ENCODE measurements around the gene SART1.

SART1 gene

DNA sequence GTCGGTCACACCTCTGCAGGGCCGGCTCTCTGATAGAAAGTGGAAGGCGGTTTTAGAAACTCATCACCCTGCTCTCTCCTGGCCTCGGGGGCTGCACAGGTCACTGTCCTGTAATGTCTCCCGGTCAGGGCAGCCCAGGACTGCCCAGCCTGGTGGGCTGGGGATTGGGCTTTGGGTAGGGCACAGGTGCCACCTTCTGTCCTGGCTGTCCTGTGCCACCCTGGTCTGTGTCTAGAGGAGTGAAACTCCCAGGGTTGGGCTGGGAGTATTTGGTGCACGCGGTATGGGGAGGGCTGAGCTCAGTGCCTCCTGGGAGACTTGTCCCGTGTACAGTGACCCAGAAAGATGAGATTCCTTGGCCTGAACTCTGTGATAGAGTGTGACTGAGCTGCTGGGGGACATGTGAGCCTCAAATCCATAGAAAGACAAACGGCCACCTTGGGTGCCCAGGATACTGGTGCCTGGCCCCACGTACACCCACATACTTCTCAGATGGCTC, 17.8 kb downstream of the SART1 start:
- Histone ChIP-seq H2BK15ac (ENCODE audit: low read depth, poor library complexity, severe bottlenecking) (no peak overlapping the region), H3K23ac (ENCODE audit: low read length in 2 of 2) (no peak overlapping the region)
- 88% methylated on average over 9 of the region's 10 CpGs for WGBS

DNA sequence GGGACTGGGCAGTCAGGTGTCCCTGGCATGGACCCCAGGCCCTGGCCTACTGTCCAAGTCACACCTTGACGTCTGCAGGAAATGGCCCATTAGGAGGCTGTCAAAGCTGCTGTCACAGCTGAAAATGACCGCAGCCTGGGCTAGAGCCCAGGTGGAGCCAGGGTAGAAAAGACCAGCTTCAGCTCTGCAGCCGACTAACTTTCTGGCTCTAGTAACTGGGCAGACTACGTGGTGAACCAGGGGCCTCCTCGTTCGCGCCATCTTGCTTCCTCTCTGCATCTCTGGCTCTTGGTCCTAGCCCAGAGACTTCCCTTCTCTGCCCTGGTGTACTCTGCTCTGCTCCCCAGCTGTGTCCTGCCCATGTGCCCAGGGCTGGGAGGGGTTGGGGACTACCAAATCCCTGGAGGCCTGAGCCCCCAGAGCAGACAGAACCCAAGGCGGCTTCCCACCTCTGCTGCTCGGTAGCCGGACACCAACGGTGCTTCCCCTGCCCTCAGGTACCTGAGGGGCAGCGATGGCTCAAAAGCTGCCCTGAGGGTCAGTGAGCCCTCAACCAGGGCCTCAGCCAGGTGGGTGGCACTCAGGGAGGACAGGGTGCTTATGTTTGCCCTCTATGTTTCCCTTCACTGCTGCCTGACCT, 19.7 kb downstream of the SART1 start:
- H3K27ac ChIP-seq (ENCODE audit: low read length, poor library complexity, severe bottlenecking): no peak overlapping the region
- peaks cover 37 to 62% of the 10 kb centered on the region in 2 experiments for H3K36me3 ChIP-seq (ENCODE audit: control insufficient read depth in 1 of 2, insufficient read depth in 2 of 2, low read depth in 1 of 2, low read length in 2 of 2)
- H3K9ac ChIP-seq (ENCODE audit: low read length): no peak overlapping the region
- no peak overlapping the region for H3K4ac ChIP-seq (ENCODE audit: low read depth in 1 of 2, low read length in 2 of 2)
- H4K8ac ChIP-seq (ENCODE audit: low read length): no peak overlapping the region
- H3K9me3 ChIP-seq (ENCODE audit: control insufficient read depth, low read length): no peaks in the 10 kb centered on the region
- H3K27me3 ChIP-seq (ENCODE audit: control insufficient read depth in 1 of 2, insufficient read depth in 1 of 2, low read length in 2 of 2): no peaks in the 10 kb centered on the region
- no peak for DNase-seq
- no peak overlapping the region for H3K18ac ChIP-seq (ENCODE audit: low read depth in 1 of 2, low read length in 2 of 2)
- H3K79me1 ChIP-seq (replicated peaks; ENCODE audit: low read length, poor library complexity, severe bottlenecking): no peaks in the 10 kb centered on the region
- no peak overlapping the region for H3K23ac ChIP-seq (ENCODE audit: low read length in 2 of 2)
- no peak overlapping the region for H2BK5ac ChIP-seq (ENCODE audit: low read depth, low read length, poor library complexity, severe bottlenecking)
- H2BK120ac ChIP-seq (ENCODE audit: low read depth, low read length): no peak overlapping the region
- H2AK5ac ChIP-seq (ENCODE audit: low read length, severe bottlenecking): no peak overlapping the region
- no peak overlapping the region for H3K14ac ChIP-seq (ENCODE audit: low read length in 2 of 2)
- no peak overlapping the region for H3K4me3 ChIP-seq (ENCODE audit: insufficient read depth in 1 of 2, low read depth in 1 of 2, low read length in 2 of 2)
- H2AFZ ChIP-seq (ENCODE audit: low read depth, low read length): no peak overlapping the region
- H3K4me2 ChIP-seq (ENCODE audit: low read length, poor library complexity, severe bottlenecking): no peak overlapping the region
- H2BK15ac ChIP-seq (ENCODE audit: low read depth, poor library complexity, severe bottlenecking): no peak overlapping the region
- H4K91ac ChIP-seq (ENCODE audit: low read length): no peak overlapping the region
- no peaks in the 10 kb centered on the region for H3K4me1 ChIP-seq (ENCODE audit: control insufficient read depth, insufficient read depth, low read depth, low read length)
- no peak overlapping the region for H2BK12ac ChIP-seq (ENCODE audit: low read length in 2 of 2)
- WGBS: 92% methylated on average over 12 of the region's 12 CpGs

More for the DNA sequence above, 17.8 kb downstream of the SART1 start:
- Histone ChIP-seq H2BK12ac (ENCODE audit: low read length in 2 of 2) (no peak overlapping the region), H3K9ac (ENCODE audit: low read length) (no peak overlapping the region), H3K18ac (ENCODE audit: low read depth in 1 of 2, low read length in 2 of 2) (no peak overlapping the region), H4K91ac (ENCODE audit: low read length) (no peak overlapping the region), H4K8ac (ENCODE audit: low read length) (no peak overlapping the region), H2AFZ (ENCODE audit: low read depth, low read length) (no peak overlapping the region), H3K27ac (ENCODE audit: low read length, poor library complexity, severe bottlenecking) (no peak overlapping the region), H3K79me1 (replicated peaks; ENCODE audit: low read length, poor library complexity, severe bottlenecking) (no peaks in the 10 kb centered on the region), H3K14ac (ENCODE audit: low read length in 2 of 2) (no peak overlapping the region), H3K4me2 (ENCODE audit: low read length, poor library complexity, severe bottlenecking) (no peak overlapping the region), H3K4me3 (ENCODE audit: insufficient read depth in 1 of 2, low read depth in 1 of 2, low read length in 2 of 2) (no peak overlapping the region), H2BK120ac (ENCODE audit: low read depth, low read length) (no peak overlapping the region), H3K27me3 (ENCODE audit: control insufficient read depth in 1 of 2, insufficient read depth in 1 of 2, low read length in 2 of 2) (no peaks in the 10 kb centered on the region), H3K36me3 (ENCODE audit: control insufficient read depth in 1 of 2, insufficient read depth in 2 of 2, low read depth in 1 of 2, low read length in 2 of 2) (peaks cover 45 to 75% of the 10 kb centered on the region in 2 experiments), H3K4me1 (ENCODE audit: control insufficient read depth, insufficient read depth, low read depth, low read length) (no peaks in the 10 kb centered on the region), H3K9me3 (ENCODE audit: control insufficient read depth, low read length) (no peaks in the 10 kb centered on the region), H3K4ac (ENCODE audit: low read depth in 1 of 2, low read length in 2 of 2) (no peak overlapping the region), H2BK5ac (ENCODE audit: low read depth, low read length, poor library complexity, severe bottlenecking) (no peak overlapping the region), H2AK5ac (ENCODE audit: low read length, severe bottlenecking) (no peak overlapping the region)
- no peak for DNase-seq

DNA sequence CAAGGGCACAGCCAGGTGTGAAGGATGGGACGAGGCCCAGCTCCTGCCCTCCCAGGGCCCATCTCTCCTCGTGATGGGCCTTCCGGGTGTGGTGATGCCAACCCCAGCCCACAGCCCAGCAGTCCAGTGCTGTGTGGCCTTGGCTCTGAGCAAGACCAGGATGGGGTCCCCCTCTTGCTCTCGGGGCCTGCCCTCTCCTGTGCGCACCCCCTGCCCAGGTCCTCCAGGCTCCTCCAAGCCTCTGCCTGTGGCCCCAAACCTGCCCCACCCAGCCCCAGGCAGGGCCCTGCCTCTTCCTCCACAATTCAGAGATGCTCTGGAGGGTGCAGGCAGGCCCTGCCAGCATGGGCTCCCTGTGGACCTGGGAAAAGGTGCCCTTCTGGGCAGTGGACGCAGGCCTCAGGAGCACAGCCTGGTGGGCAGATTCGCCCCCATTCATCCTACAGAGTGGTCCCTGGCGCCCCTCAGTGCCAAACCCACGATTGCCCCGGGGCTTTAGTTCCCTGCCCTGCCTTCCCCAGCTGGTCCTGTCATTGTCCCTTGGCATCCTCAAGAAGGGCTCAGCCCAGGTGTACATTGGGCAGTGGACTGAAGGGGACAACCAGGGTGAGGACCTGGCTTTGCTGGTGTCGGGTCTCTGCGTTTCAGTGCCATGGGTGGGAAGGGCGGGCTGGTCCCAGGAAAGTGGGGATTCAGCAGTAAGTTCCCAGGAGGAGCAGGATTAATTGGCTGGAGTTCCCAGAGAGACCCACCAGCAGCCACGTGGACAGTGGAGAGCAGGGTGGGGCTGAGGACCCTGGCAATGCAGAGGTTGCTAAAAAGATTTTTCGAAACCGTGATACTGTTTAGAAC, 20.7 kb downstream of the SART1 start:
- H3K36me3 ChIP-seq (ENCODE audit: control insufficient read depth in 1 of 2, insufficient read depth in 2 of 2, low read depth in 1 of 2, low read length in 2 of 2): peaks cover 28 to 52% of the 10 kb centered on the region in 2 experiments
- no peak for DNase-seq
- H3K4me2 ChIP-seq (ENCODE audit: low read length, poor library complexity, severe bottlenecking): no peak overlapping the region
- H3K4me1 ChIP-seq (ENCODE audit: control insufficient read depth, insufficient read depth, low read depth, low read length): no peaks in the 10 kb centered on the region
- no peak overlapping the region for H3K14ac ChIP-seq (ENCODE audit: low read length in 2 of 2)
- no peak overlapping the region for H3K9ac ChIP-seq (ENCODE audit: low read length)
- H4K8ac ChIP-seq (ENCODE audit: low read length): no peak overlapping the region
- no peak overlapping the region for H2AFZ ChIP-seq (ENCODE audit: low read depth, low read length)
- no peak overlapping the region for H3K18ac ChIP-seq (ENCODE audit: low read depth in 1 of 2, low read length in 2 of 2)
- no peak overlapping the region for H2BK12ac ChIP-seq (ENCODE audit: low read length in 2 of 2)
- H2BK15ac ChIP-seq (ENCODE audit: low read depth, poor library complexity, severe bottlenecking): no peak overlapping the region
- 90% methylated on average over 13 of the region's 16 CpGs for WGBS
- H3K23ac ChIP-seq (ENCODE audit: low read length in 2 of 2): no peak overlapping the region
- no peak overlapping the region for H3K4ac ChIP-seq (ENCODE audit: low read depth in 1 of 2, low read length in 2 of 2)
- H3K4me3 ChIP-seq (ENCODE audit: insufficient read depth in 1 of 2, low read depth in 1 of 2, low read length in 2 of 2): no peak overlapping the region
- no peaks in the 10 kb centered on the region for H3K79me1 ChIP-seq (replicated peaks; ENCODE audit: low read length, poor library complexity, severe bottlenecking)
- H2BK120ac ChIP-seq (ENCODE audit: low read depth, low read length): no peak overlapping the region
- no peak overlapping the region for H3K27ac ChIP-seq (ENCODE audit: low read length, poor library complexity, severe bottlenecking)
- H2BK5ac ChIP-seq (ENCODE audit: low read depth, low read length, poor library complexity, severe bottlenecking): no peak overlapping the region
- H3K27me3 ChIP-seq (ENCODE audit: control insufficient read depth in 1 of 2, insufficient read depth in 1 of 2, low read length in 2 of 2): no peaks in the 10 kb centered on the region
- no peak overlapping the region for H2AK5ac ChIP-seq (ENCODE audit: low read length, severe bottlenecking)
- no peaks in the 10 kb centered on the region for H3K9me3 ChIP-seq (ENCODE audit: control insufficient read depth, low read length)
- peak overlapping the region; percentile 18 for H4K91ac ChIP-seq (ENCODE audit: low read length)

DNA sequence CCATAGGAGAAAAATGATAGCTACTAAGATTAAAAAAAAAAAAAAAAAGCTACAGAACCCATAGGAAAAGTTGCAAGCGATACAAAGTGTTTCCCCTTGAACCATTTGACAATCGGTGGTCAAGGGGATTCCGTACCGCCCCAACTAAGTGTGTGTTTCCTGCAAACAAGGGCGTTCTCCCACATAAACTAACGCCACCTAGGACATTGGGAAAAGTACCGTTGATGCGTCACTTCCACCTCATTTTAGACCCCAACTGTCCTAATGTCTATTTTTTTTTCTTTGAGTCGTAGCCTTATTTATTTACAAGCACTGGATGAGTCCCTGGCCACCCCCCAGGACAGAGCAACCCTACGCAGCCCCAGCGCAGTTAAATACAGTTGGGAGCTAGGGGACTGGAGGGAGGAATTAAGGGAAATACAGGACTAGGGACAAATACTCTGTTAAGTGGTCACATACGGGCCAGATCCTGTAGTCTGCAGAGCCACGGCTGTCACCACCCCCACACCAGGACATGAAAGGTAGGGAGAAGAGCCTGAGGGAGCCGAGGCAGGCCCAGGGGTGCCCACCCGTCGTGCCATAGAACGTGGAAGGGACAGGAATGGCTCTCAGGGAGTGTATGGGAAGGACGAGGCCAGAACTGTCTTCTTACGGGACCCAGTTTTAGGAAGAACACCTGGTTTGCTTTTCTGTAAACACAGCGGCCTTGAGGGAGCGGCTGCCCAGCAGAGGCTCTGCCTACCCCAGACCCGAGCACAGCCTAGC, 21.5 kb downstream of the SART1 start:
- no peak overlapping the region for H2BK15ac ChIP-seq (ENCODE audit: low read depth, poor library complexity, severe bottlenecking)
- H4K8ac ChIP-seq (ENCODE audit: low read length): no peak overlapping the region
- no peak overlapping the region for H2BK120ac ChIP-seq (ENCODE audit: low read depth, low read length)
- H3K27ac ChIP-seq (ENCODE audit: low read length, poor library complexity, severe bottlenecking): no peak overlapping the region
- H3K4me3 ChIP-seq (ENCODE audit: insufficient read depth in 1 of 2, low read depth in 1 of 2, low read length in 2 of 2): no peak overlapping the region
- no peaks in the 10 kb centered on the region for H3K9me3 ChIP-seq (ENCODE audit: control insufficient read depth, low read length)
- no peak overlapping the region for H3K4me2 ChIP-seq (ENCODE audit: low read length, poor library complexity, severe bottlenecking)
- no peak overlapping the region for H3K18ac ChIP-seq (ENCODE audit: low read depth in 1 of 2, low read length in 2 of 2)
- no peak overlapping the region for H2BK5ac ChIP-seq (ENCODE audit: low read depth, low read length, poor library complexity, severe bottlenecking)
- no peaks in the 10 kb centered on the region for H3K4me1 ChIP-seq (ENCODE audit: control insufficient read depth, insufficient read depth, low read depth, low read length)
- H3K36me3 ChIP-seq (ENCODE audit: control insufficient read depth in 1 of 2, insufficient read depth in 2 of 2, low read depth in 1 of 2, low read length in 2 of 2): peaks cover 20 to 48% of the 10 kb centered on the region in 2 experiments
- no peak overlapping the region for H3K9ac ChIP-seq (ENCODE audit: low read length)
- H4K91ac ChIP-seq (ENCODE audit: low read length): no peak overlapping the region
- H2BK12ac ChIP-seq (ENCODE audit: low read length in 2 of 2): no peak overlapping the region
- DNase-seq: no peak
- H3K23ac ChIP-seq (ENCODE audit: low read length in 2 of 2): no peak overlapping the region
- H3K4ac ChIP-seq (ENCODE audit: low read depth in 1 of 2, low read length in 2 of 2): no peak overlapping the region
- H3K79me1 ChIP-seq (replicated peaks; ENCODE audit: low read length, poor library complexity, severe bottlenecking): no peaks in the 10 kb centered on the region
- no peaks in the 10 kb centered on the region for H3K27me3 ChIP-seq (ENCODE audit: control insufficient read depth in 1 of 2, insufficient read depth in 1 of 2, low read length in 2 of 2)
- no peak overlapping the region for H2AFZ ChIP-seq (ENCODE audit: low read depth, low read length)
- H2AK5ac ChIP-seq (ENCODE audit: low read length, severe bottlenecking): no peak overlapping the region
- no peak overlapping the region for H3K14ac ChIP-seq (ENCODE audit: low read length in 2 of 2)
- WGBS: 86% methylated on average over 22 of the region's 22 CpGs
